Measurements from ENCODE around the gene TRAPPC10.
"Not testable (repeated sequence)": the region's sequence is repeated elsewhere in the genome, so short reads cannot be mapped to it uniquely, and the experiment has no call there.

GRCh38 chr21:44107589-44107988, 95.5 kb downstream of the TRAPPC10 start:
- TF ChIP-seq, protein P1, sequence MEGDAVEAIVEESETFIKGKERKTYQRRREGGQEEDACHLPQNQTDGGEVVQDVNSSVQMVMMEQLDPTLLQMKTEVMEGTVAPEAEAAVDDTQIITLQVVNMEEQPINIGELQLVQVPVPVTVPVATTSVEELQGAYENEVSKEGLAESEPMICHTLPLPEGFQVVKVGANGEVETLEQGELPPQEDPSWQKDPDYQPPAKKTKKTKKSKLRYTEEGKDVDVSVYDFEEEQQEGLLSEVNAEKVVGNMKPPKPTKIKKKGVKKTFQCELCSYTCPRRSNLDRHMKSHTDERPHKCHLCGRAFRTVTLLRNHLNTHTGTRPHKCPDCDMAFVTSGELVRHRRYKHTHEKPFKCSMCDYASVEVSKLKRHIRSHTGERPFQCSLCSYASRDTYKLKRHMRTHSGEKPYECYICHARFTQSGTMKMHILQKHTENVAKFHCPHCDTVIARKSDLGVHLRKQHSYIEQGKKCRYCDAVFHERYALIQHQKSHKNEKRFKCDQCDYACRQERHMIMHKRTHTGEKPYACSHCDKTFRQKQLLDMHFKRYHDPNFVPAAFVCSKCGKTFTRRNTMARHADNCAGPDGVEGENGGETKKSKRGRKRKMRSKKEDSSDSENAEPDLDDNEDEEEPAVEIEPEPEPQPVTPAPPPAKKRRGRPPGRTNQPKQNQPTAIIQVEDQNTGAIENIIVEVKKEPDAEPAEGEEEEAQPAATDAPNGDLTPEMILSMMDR (IDR thresholded peaks at IDR 0.05; ENCODE audit: insufficient read depth, low read length) = not testable (repeated sequence)
- TF ChIP-seq POLR2AphosphoS5 (IDR thresholded peaks at IDR 0.05; ENCODE audit: low read depth); REST (IDR thresholded peaks at IDR 0.05; ENCODE audit: insufficient replicate concordance, low read depth): not testable (repeated sequence)
